ENCODE measurements around the gene PORCN. TPM values are rescaled to one million over a fixed set of nuclear protein-coding genes. Genes with fewer than 3 reads are reported as not detected.
"Not testable (repeated sequence)": the region's sequence is repeated elsewhere in the genome, so short reads cannot be mapped to it uniquely, and the experiment has no call there.

PORCN gene
- total RNA-seq, 2 experiments from 2014 or later: 12.5 to 13.3 TPM

DNA sequence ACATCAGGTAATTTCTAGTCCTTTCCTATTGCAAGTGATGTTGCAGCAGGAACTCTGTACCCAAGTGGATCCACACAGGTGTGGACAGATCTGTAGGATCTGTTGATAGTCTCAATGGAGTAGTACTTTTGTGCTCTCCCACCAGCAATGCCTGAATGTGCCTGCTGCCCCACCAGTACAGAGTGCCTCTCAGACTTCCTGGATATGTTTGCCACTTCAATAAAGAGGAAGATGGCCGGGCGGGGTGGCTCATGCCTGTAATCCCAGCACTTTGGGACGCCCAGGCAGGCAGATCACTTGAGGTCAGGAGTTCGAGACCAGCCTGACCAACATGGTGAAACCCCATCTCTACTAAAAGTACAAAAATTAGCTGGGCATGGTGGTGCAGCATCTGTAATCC is 10.7 kb downstream of the PORCN start:
- H3K4me3 Mint-ChIP-seq, DNase-seq, H3K9me3 Mint-ChIP-seq, H3K27me3 Mint-ChIP-seq, CTCF ChIA-PET, POLR2A ChIA-PET: not testable (repeated sequence)
- H3K4me1 Mint-ChIP-seq: peaks cover 40% of the 10 kb centered on the region
- peaks cover 11% of the 10 kb centered on the region for H3K36me3 Mint-ChIP-seq (ENCODE audit: low read depth)
- peak overlapping the region; percentile 80 for H3K27ac Mint-ChIP-seq

DNA sequence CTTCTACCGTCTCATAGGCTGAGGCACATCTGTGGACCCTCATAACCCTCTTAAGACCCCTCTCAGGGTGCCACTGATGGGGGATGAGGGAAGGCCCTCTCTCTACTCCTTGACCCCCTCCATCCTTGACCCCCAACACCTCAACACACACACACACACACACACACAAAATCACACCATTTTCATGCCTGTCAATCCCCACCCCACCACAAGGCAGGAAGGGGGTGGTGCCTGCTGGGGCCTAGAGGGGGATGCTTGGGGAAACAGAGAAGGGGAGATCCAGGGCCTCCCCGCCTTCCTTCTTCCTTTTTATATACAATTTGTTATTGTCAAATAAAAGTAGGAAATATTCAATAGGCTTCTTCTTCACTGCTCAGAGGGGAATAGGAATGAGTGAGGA is 11.7 kb downstream of the PORCN start:
- Mint-ChIP-seq H3K27me3 (no peaks in the 10 kb centered on the region), H3K4me1 (peaks cover 41% of the 10 kb centered on the region), H3K4me3 (peak overlapping the region; percentile 88), H3K9me3 (no peaks in the 10 kb centered on the region), H3K27ac (peak overlapping the region; percentile 99), H3K36me3 (ENCODE audit: low read depth) (peaks cover 16% of the 10 kb centered on the region)
- CTCF ChIA-PET: no interaction called here
- POLR2A ChIA-PET: no interaction called here
- DNase-seq: peak; percentile 18

DNA sequence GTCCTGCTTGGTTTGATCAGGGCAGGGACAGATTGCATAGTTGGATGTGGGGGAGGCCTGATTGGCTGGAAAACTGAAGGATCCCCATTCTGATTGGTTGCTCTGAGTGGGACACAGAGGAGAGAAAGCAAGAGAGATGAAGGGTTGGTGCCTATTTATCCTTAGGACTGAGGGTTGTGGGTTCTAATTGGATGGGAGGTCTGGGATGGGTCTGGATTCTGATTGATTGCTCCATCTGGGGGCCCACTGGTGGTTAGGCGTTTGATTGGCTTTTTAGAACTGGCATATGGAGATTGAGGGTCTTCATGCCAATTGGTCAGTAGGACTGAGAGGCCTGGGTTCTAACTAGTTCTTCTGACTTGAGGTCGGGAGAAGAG is 12.2 kb downstream of the PORCN start:
- Mint-ChIP-seq H3K27me3 (no peaks in the 10 kb centered on the region), H3K36me3 (ENCODE audit: low read depth) (peaks cover 16% of the 10 kb centered on the region), H3K4me3 (peak overlapping the region; percentile 88), H3K9me3 (no peaks in the 10 kb centered on the region), H3K27ac (peak overlapping the region; percentile 99), H3K4me1 (peaks cover 41% of the 10 kb centered on the region)
- ChIA-PET CTCF (no interaction called here), POLR2A (interaction anchor here (0.6 kb wide), 1 partner anchor 51 kb away, joined by 3 read pairs; no protein-coding TSS in a partner anchor)
- DNase-seq: no peak

DNA sequence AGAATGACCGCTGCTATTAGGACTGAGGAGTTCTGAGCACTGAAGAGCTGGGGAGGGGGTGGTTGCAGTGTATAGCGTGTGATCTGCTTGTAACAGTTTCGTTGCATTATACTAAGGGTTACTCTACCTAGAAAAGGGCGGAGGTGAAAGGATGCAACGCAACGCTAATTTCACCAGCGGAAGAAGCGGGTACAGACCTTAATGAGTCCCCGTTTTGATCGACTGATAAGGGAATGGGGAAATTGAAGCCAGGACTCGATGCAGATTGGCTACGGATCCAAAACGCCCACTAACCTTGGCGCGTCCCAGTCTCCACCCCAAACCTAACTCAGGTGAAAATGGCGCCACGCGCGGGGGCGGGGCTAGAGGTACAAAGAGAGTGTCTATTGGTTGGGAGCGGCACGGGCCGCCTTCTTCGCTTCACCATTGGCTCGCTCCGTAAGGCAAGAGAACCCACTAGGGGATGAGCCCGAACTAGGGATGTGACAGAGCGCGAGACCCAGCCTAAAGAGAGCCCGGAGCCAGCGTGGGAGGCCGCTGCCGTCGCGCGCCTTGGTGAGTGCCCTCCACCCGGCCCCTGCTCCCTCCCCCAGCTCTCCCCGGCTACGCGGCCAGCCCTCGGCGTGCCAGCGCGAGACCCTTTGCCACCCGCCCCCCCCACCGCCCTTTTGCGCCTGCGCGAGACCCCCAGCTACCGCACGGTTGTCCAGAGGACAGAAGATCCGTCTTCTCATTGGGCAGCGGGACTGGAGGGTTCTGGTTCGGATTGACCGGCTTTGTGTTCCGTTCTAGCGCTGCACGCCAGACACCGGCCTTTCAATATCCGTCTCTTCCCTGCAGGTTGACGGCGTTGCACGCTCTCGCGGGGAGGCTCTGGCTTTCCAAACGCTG is 12.8 kb downstream of the PORCN start, which contains the start of gene EBP:
TSS of gene EBP (plus strand) at position 456 of the 891 bp plus-strand sequence. CDS start 1,964 bp downstream, outside the sequence.
- Mint-ChIP-seq H3K9me3 (no peaks in the 10 kb centered on the region), H3K4me1 (peaks cover 41% of the 10 kb centered on the region), H3K4me3 (peak within 1 kb of the TSS; percentile 88), H3K36me3 (ENCODE audit: low read depth) (peaks cover 20% of the 10 kb centered on the region), H3K27ac (peak within 1 kb of the TSS; percentile 99), H3K27me3 (no peaks in the 10 kb centered on the region)
- ChIA-PET CTCF (interaction anchor here (0.6 kb wide), 1 partner anchor 50 kb away, joined by 3 read pairs; no protein-coding TSS in a partner anchor), POLR2A (interaction anchor here (0.5 to 0.6 kb wide), 2 partner anchors 18 to 51 kb away, joined by 3 to 4 read pairs; partner anchors contain the start of gene TBC1D25)
- DNase-seq: peak; percentile 96

DNA sequence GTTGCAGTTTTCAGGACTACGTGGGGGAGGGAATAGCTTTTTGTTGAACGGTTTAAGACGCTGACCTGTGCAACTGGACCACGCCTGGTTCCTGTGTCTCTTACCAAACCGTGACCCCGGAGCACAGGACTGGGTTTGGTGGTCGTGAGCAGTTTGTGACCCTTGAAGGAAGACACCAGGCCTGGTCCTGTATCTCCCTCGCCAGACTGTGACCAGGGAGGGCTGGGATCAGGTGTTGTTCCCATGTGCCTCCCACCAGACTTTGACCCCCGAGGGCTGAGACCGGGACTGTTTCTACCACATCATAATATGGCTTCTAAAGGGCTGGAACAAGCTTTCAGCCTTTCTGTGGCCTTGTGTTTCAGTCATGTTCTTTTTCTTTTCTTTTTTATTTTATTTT is 13.5 kb downstream of the PORCN start:
- CTCF ChIA-PET: interaction anchor here (0.6 kb wide), 1 partner anchor 13 kb away, joined by 3 read pairs; no protein-coding TSS in a partner anchor
- peaks cover 23% of the 10 kb centered on the region for H3K36me3 Mint-ChIP-seq (ENCODE audit: low read depth)
- POLR2A ChIA-PET: interaction anchor here (0.7 kb wide), 1 partner anchor 54 kb away, joined by 3 read pairs; no protein-coding TSS in a partner anchor
- H3K4me3 Mint-ChIP-seq: peak overlapping the region; percentile 88
- no peaks in the 10 kb centered on the region for H3K9me3 Mint-ChIP-seq
- H3K4me1 Mint-ChIP-seq: peaks cover 36% of the 10 kb centered on the region
- H3K27me3 Mint-ChIP-seq: no peaks in the 10 kb centered on the region
- no peak for DNase-seq
- H3K27ac Mint-ChIP-seq: peak overlapping the region; percentile 99

DNA sequence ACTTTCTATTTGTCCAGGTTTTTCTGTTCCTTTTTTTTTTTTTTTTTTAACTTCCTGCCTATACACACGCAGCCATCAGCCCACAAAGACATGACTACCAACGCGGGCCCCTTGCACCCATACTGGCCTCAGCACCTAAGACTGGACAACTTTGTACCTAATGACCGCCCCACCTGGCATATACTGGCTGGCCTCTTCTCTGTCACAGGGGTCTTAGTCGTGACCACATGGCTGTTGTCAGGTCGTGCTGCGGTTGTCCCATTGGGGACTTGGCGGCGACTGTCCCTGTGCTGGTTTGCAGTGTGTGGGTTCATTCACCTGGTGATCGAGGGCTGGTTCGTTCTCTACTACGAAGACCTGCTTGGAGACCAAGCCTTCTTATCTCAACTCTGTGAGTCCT is 14.9 kb downstream of the PORCN start:
- ChIA-PET POLR2A (no interaction called here), CTCF (no interaction called here)
- H3K27me3 Mint-ChIP-seq: no peaks in the 10 kb centered on the region
- peak overlapping the region; percentile 75 for H3K27ac Mint-ChIP-seq
- no peak for DNase-seq
- H3K4me3 Mint-ChIP-seq: peak overlapping the region; percentile 88
- H3K4me1 Mint-ChIP-seq: peaks cover 38% of the 10 kb centered on the region
- peaks cover 36% of the 10 kb centered on the region for H3K36me3 Mint-ChIP-seq (ENCODE audit: low read depth)
- H3K9me3 Mint-ChIP-seq: no peaks in the 10 kb centered on the region

DNA sequence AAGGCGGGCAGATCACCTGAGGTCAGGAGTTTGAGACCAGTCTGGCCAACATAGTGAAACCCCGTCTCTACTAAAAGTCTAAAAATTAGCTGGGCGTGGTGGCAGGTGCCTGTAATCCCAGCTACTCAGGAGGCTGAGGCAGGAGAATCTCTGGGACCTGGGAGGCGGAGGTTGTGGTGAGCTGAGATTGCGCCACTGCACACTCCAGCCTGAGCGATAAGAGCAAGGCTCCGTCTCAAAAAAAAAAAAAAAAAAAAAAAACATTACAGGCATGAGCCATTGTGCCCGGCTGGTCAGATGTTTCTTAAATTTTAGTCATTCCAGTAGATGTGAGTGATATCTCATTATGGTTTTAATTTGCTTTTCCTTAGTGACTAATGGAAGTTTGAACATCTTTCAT is 17.1 kb downstream of the PORCN start:
- DNase-seq, H3K4me3 Mint-ChIP-seq, H3K9me3 Mint-ChIP-seq, CTCF ChIA-PET, H3K27ac Mint-ChIP-seq, POLR2A ChIA-PET, H3K27me3 Mint-ChIP-seq: not testable (repeated sequence)
- Mint-ChIP-seq H3K4me1 (peaks cover 23% of the 10 kb centered on the region), H3K36me3 (ENCODE audit: low read depth) (peaks cover 41% of the 10 kb centered on the region)

DNA sequence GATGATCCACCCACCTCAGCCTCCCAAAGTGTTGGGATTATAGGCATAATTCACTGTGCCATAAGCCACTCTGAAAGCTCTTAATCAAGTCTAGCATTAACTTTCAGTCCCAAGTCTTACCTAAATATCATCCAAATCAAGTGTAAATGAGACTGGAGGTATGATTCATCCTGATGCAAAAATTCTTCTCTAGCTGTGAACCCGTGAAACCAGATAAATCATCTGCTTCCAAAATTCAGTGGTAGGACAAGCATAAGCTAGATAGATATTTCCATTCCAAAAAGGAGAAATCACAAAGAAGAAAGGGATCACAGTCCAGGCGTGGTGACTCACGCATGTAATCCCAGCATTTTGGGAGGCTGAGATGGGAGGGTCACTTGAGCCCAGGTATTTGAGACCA is 21.9 kb downstream of the PORCN start:
- Mint-ChIP-seq H3K27ac (peak overlapping the region; percentile 93), H3K27me3 (no peaks in the 10 kb centered on the region), H3K4me3 (no peak overlapping the region), H3K36me3 (ENCODE audit: low read depth) (peaks cover 40% of the 10 kb centered on the region), H3K4me1 (peaks cover 27% of the 10 kb centered on the region), H3K9me3 (no peaks in the 10 kb centered on the region)
- DNase-seq: no peak
- ChIA-PET CTCF (interaction anchor here (1.4 to 1.6 kb wide), 2 partner anchors 10 to 20 kb away, joined by 4 to 7 read pairs; no protein-coding TSS in a partner anchor), POLR2A (no interaction called here)

DNA sequence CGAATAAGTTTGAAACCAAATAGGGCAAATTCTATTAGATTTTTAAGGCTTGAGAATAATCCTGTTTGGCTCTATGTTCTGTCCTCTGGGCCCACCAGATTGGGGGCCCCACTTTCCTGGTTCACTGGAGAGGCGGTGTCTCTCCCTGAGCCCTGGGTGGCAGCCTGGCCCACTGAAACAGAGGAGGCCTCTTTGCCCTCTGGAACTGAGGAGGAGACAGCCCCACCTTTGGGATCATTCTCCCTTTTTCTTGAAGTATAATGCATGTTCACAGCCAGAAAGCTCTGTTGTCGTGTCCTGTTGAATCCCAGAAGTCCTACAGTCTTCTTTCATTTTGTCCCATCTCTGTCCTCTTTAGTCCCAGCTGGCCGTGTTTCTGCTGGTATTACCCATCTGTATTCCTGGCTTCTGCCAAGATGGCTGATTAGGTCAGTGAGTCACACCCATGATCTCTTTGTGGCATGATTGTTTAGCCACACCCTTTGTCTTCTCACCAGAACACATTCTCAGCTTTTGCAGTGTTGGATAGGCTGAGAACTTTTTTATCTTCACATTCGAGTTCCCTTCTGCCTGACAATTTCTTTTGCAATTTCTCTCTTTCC is 22.7 kb downstream of the PORCN start:
- ChIA-PET CTCF (interaction anchor here (1.4 to 1.6 kb wide), 2 partner anchors 9 to 19 kb away, joined by 4 to 7 read pairs; no protein-coding TSS in a partner anchor), POLR2A (no interaction called here)
- Mint-ChIP-seq H3K4me1 (peaks cover 24% of the 10 kb centered on the region), H3K27ac (peak overlapping the region; percentile 93), H3K36me3 (ENCODE audit: low read depth) (peaks cover 37% of the 10 kb centered on the region), H3K4me3 (no peak overlapping the region), H3K9me3 (no peaks in the 10 kb centered on the region), H3K27me3 (no peaks in the 10 kb centered on the region)
- DNase-seq: no peak

DNA sequence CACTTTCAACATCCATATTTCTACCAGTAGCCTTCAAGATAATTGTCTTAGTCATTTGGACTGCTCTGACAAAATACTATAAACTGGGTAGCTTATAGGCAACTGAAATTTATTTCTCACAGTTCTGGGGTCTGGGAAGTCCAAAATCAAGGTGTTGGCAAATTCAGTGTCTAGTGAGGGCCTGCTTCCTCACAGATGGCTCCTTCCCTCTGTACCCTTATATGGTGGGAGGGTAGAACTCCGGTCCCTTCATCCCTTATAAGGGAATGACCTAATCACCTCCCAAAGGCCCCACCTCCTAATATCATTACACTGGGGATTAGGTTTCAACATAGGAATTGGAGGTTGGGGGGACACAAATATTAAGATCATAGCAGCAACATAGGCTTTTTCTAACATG is 23.4 kb downstream of the PORCN start:
- ChIA-PET CTCF (no interaction called here), POLR2A (no interaction called here)
- Mint-ChIP-seq H3K27ac (peak overlapping the region; percentile 93), H3K9me3 (no peaks in the 10 kb centered on the region), H3K36me3 (ENCODE audit: low read depth) (peaks cover 33% of the 10 kb centered on the region), H3K27me3 (no peaks in the 10 kb centered on the region), H3K4me1 (peaks cover 20% of the 10 kb centered on the region), H3K4me3 (no peak overlapping the region)
- DNase-seq: no peak

DNA sequence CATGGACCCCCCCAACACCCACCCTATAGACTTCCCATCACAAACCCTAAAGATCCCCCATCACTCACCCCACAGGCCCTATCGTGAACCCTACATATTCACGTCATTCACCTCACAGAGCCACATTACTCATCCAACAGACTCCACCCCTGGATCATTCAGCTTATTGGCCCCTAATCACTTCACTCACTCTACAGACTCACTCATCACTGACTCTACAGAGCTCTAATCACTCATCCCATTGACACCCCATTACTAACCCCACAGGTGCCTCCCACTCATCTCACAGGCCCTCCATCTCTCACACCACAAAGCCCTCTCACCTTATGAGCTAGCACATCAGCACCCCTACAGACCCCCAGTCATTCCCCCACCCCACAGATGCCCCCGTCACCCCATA is 24.4 kb downstream of the PORCN start:
- H3K27me3 Mint-ChIP-seq: no peaks in the 10 kb centered on the region
- ChIA-PET POLR2A (no interaction called here), CTCF (no interaction called here)
- no peak for DNase-seq
- peaks cover 26% of the 10 kb centered on the region for H3K36me3 Mint-ChIP-seq (ENCODE audit: low read depth)
- H3K4me3 Mint-ChIP-seq: no peak overlapping the region
- peaks cover 21% of the 10 kb centered on the region for H3K4me1 Mint-ChIP-seq
- no peak overlapping the region for H3K27ac Mint-ChIP-seq
- H3K9me3 Mint-ChIP-seq: no peaks in the 10 kb centered on the region

DNA sequence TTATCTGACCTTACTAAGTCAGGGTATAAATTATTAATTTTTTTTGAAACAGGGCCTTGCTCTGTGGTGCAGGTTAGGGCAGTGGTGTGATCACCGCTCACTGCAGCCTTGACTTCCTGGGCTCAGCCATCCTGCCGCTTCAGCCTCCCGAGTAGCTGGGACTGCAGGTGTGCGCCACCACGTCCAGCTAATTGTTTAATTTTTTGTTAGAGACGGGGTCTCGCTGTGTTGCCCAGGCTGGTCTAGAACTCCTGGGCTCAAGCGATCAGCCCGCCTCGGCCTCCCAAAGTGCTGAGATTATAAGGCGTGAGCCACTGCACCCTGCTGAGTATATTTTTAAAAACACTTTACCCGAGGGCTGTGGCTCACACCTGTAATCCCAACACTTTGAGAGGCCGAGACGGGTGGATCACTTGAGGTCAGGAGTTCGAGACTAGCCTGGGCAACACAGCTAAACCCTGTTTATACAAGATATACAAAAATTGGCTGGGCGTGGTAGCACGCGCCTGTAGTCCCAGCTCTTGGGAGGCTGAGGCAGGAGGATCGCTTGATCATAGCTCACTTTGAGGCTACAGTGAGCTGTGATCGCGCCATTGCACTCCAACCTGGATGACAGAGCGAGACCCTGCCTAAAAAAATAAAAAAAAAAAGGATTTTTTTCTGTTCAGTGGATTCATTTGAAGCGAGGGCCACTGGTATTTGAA is 30.0 kb downstream of the PORCN start:
- ChIA-PET POLR2A (interaction anchor here (0.6 kb wide), 1 partner anchor 319 kb away, joined by 3 read pairs; no protein-coding TSS in a partner anchor), CTCF (interaction anchor here (0.6 to 1.7 kb wide), 11 partner anchors 9 to 689 kb away, joined by 3 to 9 read pairs (median 4); no protein-coding TSS in a partner anchor)
- Mint-ChIP-seq H3K4me1 (peaks cover 22% of the 10 kb centered on the region), H3K9me3 (no peaks in the 10 kb centered on the region), H3K27me3 (no peaks in the 10 kb centered on the region), H3K36me3 (ENCODE audit: low read depth) (peaks cover 8% of the 10 kb centered on the region), H3K27ac (peak overlapping the region; percentile 99), H3K4me3 (peak overlapping the region; percentile 92)
- no peak for DNase-seq
